Keratinocyte (primary cell): Measurements from ENCODE around the gene DST. TPM values are rescaled to one million over a fixed set of nuclear protein-coding genes. Genes with fewer than 3 reads are reported as not detected.

ENCODE experiments used
- DNase-seq: peaks from one replicate; pipeline ENCODE4 v3.0.0-alpha.2; 2011; ENCODE audit warnings: low read depth, missing footprints, low spot score
- FAIRE-seq: peaks from 2 replicates; lab custom pipeline; 2011; peaks lifted over from hg19 to GRCh38; lab: Jason Lieb, UNC
- H2AFZ ChIP-seq: 2 replicates; pipeline ENCODE4 v1.6.0; 2012; ENCODE audit warnings: low read length, control low read depth, inconsistent platforms; ENCODE audit not compliant: control insufficient read depth
- H3K27ac ChIP-seq: 2 replicates; pipeline ENCODE4 v1.5.1; 2011; ENCODE audit warnings: low read length; ENCODE audit not compliant: control insufficient read depth, insufficient read depth
- H3K27me3 ChIP-seq: 3 replicates; pipeline ENCODE4 v1.6.0; 2011; ENCODE audit warnings: low read length; ENCODE audit not compliant: control insufficient read depth, insufficient read depth; ENCODE audit errors: extremely low read depth
- H3K36me3 ChIP-seq, 2 experiments: 2 replicates in 1 of 2; 3 replicates in 1 of 2; pipeline ENCODE4 v1.5.1; 2011; ENCODE audit warnings: low read length in 2 of 2, mild to moderate bottlenecking in 1 of 2; ENCODE audit not compliant: control insufficient read depth in 2 of 2, insufficient read depth in 2 of 2; ENCODE audit errors: extremely low read depth in 1 of 2
- H3K4me1 ChIP-seq: 3 replicates; pipeline ENCODE4 v1.5.1; 2011; ENCODE audit warnings: low read length; ENCODE audit not compliant: control insufficient read depth, insufficient read depth; ENCODE audit errors: extremely low read depth
- H3K4me2 ChIP-seq: 3 replicates; pipeline ENCODE4 v1.6.0; 2011; ENCODE audit warnings: low read depth, low read length; ENCODE audit not compliant: control insufficient read depth, insufficient read depth; ENCODE audit errors: extremely low read depth
- H3K4me3 ChIP-seq, 3 experiments: fragments of 200-600 bp in 1 of 3; sonication (generic) in 1 of 3; 2 replicates in 2 of 3; 3 replicates in 1 of 3; pipeline ENCODE4 v1.5.1; 2011 to 2016; ENCODE audit warnings: low read length in 3 of 3, mild to moderate bottlenecking in 3 of 3, control low read depth in 2 of 3, inconsistent platforms in 1 of 3, low read depth in 1 of 3, mixed read lengths in 1 of 3, mixed run types in 1 of 3, moderate library complexity in 1 of 3; ENCODE audit not compliant: control insufficient read depth in 2 of 3, insufficient read depth in 2 of 3; ENCODE audit errors: extremely low read depth in 1 of 3
- H3K79me2 ChIP-seq: 2 replicates; pipeline ENCODE4 v1.6.0; 2012; ENCODE audit warnings: low read length; ENCODE audit not compliant: control insufficient read depth, insufficient read depth
- H3K9ac ChIP-seq: 3 replicates; pipeline ENCODE4 v1.6.0; 2011; ENCODE audit warnings: low read length; ENCODE audit not compliant: control insufficient read depth, insufficient read depth; ENCODE audit errors: extremely low read depth
- H3K9me1 ChIP-seq: 3 replicates; pipeline ENCODE4 v1.6.0; 2011; ENCODE audit warnings: low read length; ENCODE audit not compliant: control insufficient read depth, insufficient read depth; ENCODE audit errors: extremely low read depth
- H3K9me3 ChIP-seq: 2 replicates; pipeline ENCODE4 v1.5.1; 2012; ENCODE audit warnings: low read depth, low read length; ENCODE audit not compliant: control insufficient read depth
- H4K20me1 ChIP-seq: 3 replicates; pipeline ENCODE4 v1.6.0; 2011; ENCODE audit warnings: low read length; ENCODE audit not compliant: control insufficient read depth, insufficient read depth; ENCODE audit errors: extremely low read depth
- CTCF ChIP-seq, 3 experiments: IDR thresholded peaks in 1 of 3; conservative IDR thresholded peaks in 1 of 3; optimal IDR thresholded peaks in 1 of 3; 2 replicates in 2 of 3; 3 replicates in 1 of 3; pipeline versions ENCODE3 to v1.5.1; 2011; ENCODE audit warnings: low read length in 3 of 3, mild to moderate bottlenecking in 3 of 3, moderate library complexity in 2 of 3, control low read depth in 1 of 3, inconsistent platforms in 1 of 3; ENCODE audit not compliant: insufficient read depth in 2 of 3; ENCODE audit errors: extremely low read depth in 1 of 3
- EZH2 ChIP-seq: IDR thresholded peaks from one replicate; pipeline ENCODE4 v1.6.1; 2012; ENCODE audit warnings: inconsistent platforms, mild to moderate bottlenecking, low read length, moderate library complexity
- dilution Hi-C: fragments of 300-500 bp; cut with MboI; formaldehyde crosslinking; loops from one replicate; pipeline ENCODE4 v1.7.0; 2020; ENCODE audit warnings: low sequenced_read_pairs; ENCODE audit not compliant: extremely low pct_ligation_motif_present
- polyA plus RNA-seq, 5 experiments: library from polyadenylated mRNA; depleted of rRNA in 3 of 5; stranded (reverse) in 3 of 5; stranded (forward) in 1 of 5; unstranded in 1 of 5; fragments of >200 nt; gene quantifications; 1 replicate in 1 of 5; 2 replicates in 3 of 5; 3 replicates in 1 of 5; pipeline versions ENCODE4 v1.2.1 to v1.2.3, GENCODE V29; 2011 to 2012; ENCODE audit warnings: missing spikeins in 2 of 5, low read depth in 1 of 5, low replicate concordance in 1 of 5

The DST gene
- polyA plus RNA-seq, 1 donor (not counting 4 experiments of a cell fraction or from before 2014, with no cell fraction given) = 455 TPM

GRCh38 chr6:56683882-56684281 lies 41.2 kb upstream of the DST start:
- Histone ChIP-seq H3K9me1 (no peaks in the 10 kb centered on the region), H3K4me1 (peaks cover 18% of the 10 kb centered on the region), H3K4me3 (no peak overlapping the region), H3K27me3 (no peaks in the 10 kb centered on the region), H3K4me2 (peak overlapping the region; percentile 36), H3K79me2 (no peaks in the 10 kb centered on the region), H3K9ac (no peak overlapping the region), H4K20me1 (no peaks in the 10 kb centered on the region), H3K27ac (peak overlapping the region; percentile 36), H3K9me3 (no peaks in the 10 kb centered on the region), H2AFZ (no peak overlapping the region), H3K36me3 (peaks cover 0 to 2% of the 10 kb centered on the region in 2 experiments)
- FAIRE-seq (no peak), DNase-seq (no peak)
- TF ChIP-seq EZH2 = no peak
- dilution Hi-C loops = no loop called here

GRCh38 chr6:56682635-56683034 lies 39.9 kb upstream of the DST start:
- Histone ChIP-seq H3K27ac (no peak overlapping the region), H3K9ac (no peak overlapping the region), H3K4me3 (no peak overlapping the region), H3K36me3 (peaks cover 0 to 2% of the 10 kb centered on the region in 2 experiments), H3K79me2 (no peaks in the 10 kb centered on the region), H3K4me2 (no peak overlapping the region), H3K9me3 (no peaks in the 10 kb centered on the region), H3K4me1 (peaks cover 14% of the 10 kb centered on the region), H3K9me1 (no peaks in the 10 kb centered on the region), H4K20me1 (no peaks in the 10 kb centered on the region), H2AFZ (no peak overlapping the region), H3K27me3 (no peaks in the 10 kb centered on the region)
- TF ChIP-seq EZH2 (no peak), CTCF (optimal IDR thresholded peaks at IDR 0.05 in 1 of 3, IDR thresholded peaks at IDR 0.05 in 1 of 3, conservative IDR thresholded peaks at IDR 0.05 in 1 of 3; ENCODE audit: extremely low read depth in 1 of 3, insufficient read depth in 2 of 3, low read length in 3 of 3) (no peak)
- dilution Hi-C loops = no loop called here
- no peak for DNase-seq
- FAIRE-seq = no peak

GRCh38 chr6:56677559-56677958 lies 34.9 kb upstream of the DST start:
- Histone ChIP-seq H3K4me1 (peaks cover 7% of the 10 kb centered on the region), H2AFZ (no peak overlapping the region), H3K4me3 (no peak overlapping the region), H3K27me3 (no peaks in the 10 kb centered on the region), H3K9me1 (no peaks in the 10 kb centered on the region), H3K9me3 (no peaks in the 10 kb centered on the region), H3K36me3 (peaks cover 0 to 2% of the 10 kb centered on the region in 2 experiments), H3K4me2 (no peak overlapping the region), H3K79me2 (no peaks in the 10 kb centered on the region), H3K27ac (no peak overlapping the region), H4K20me1 (no peaks in the 10 kb centered on the region), H3K9ac (no peak overlapping the region)
- TF ChIP-seq EZH2 = no peak
- TF ChIP-seq CTCF (optimal IDR thresholded peaks at IDR 0.05 in 1 of 3, IDR thresholded peaks at IDR 0.05 in 1 of 3, conservative IDR thresholded peaks at IDR 0.05 in 1 of 3; ENCODE audit: extremely low read depth in 1 of 3, insufficient read depth in 2 of 3, low read length in 3 of 3) = no peak
- dilution Hi-C loops = no loop called here
- no peak for FAIRE-seq
- DNase-seq = no peak
